Hepatocyte (in vitro differentiated cells): ENCODE results near the gene PDX1. TPM values are rescaled to one million over a fixed set of nuclear protein-coding genes. Genes with fewer than 3 reads are reported as not detected.

Experiments
- DNase-seq: peaks from one replicate; pipeline ENCODE4 v3.0.0-alpha.2; 2016; ENCODE audit warnings: low spot score
- H2AFZ ChIP-seq: fragments of 200-600 bp; sonication (generic); 2 replicates; pipeline ENCODE4 v1.6.0; 2016; ENCODE audit warnings: antibody characterized with exemption, mild to moderate bottlenecking
- H3K27ac ChIP-seq: fragments of 200-600 bp; sonication (generic); 2 replicates; pipeline ENCODE4 v1.5.1; 2016; ENCODE audit warnings: mild to moderate bottlenecking
- H3K27me3 ChIP-seq: fragments of 200-600 bp; sonication (generic); 2 replicates; pipeline ENCODE4 v1.6.1; 2016
- H3K36me3 ChIP-seq: fragments of 200-600 bp; sonication (generic); replicated peaks from 2 replicates; pipeline ENCODE4 v1.5.1; 2016; ENCODE audit warnings: low read depth; ENCODE audit not compliant: insufficient read depth
- H3K4me1 ChIP-seq: fragments of 200-600 bp; sonication (generic); 2 replicates; pipeline ENCODE4 v1.5.1; 2016; ENCODE audit warnings: mild to moderate bottlenecking, moderate library complexity; ENCODE audit not compliant: insufficient read depth
- H3K4me2 ChIP-seq: fragments of 200-600 bp; sonication (generic); 2 replicates; pipeline ENCODE4 v1.6.0; 2016
- H3K4me3 ChIP-seq: fragments of 200-600 bp; sonication (generic); 2 replicates; pipeline ENCODE4 v1.5.1; 2016; ENCODE audit warnings: mild to moderate bottlenecking
- H3K79me2 ChIP-seq: fragments of 200-600 bp; sonication (generic); 2 replicates; pipeline ENCODE4 v1.6.0; 2017; ENCODE audit warnings: mild to moderate bottlenecking
- H3K9me2 ChIP-seq: fragments of 200-600 bp; sonication (generic); replicated peaks from 2 replicates; pipeline ENCODE4 v1.6.0; 2017; ENCODE audit warnings: mild to moderate bottlenecking; ENCODE audit not compliant: insufficient read depth
- H3K9me3 ChIP-seq: fragments of 200-600 bp; sonication (generic); 2 replicates; pipeline ENCODE4 v1.5.1; 2016; ENCODE audit warnings: low read depth, mild to moderate bottlenecking
- H4K20me1 ChIP-seq: fragments of 200-600 bp; sonication (generic); 2 replicates; pipeline ENCODE4 v1.6.0; 2016; ENCODE audit warnings: mild to moderate bottlenecking; ENCODE audit not compliant: insufficient read depth, poor library complexity, severe bottlenecking
- CTCF ChIP-seq: fragments of 200-600 bp; sonication (generic); IDR thresholded peaks from 2 replicates; pipeline ENCODE4 v1.5.1; 2016; ENCODE audit warnings: antibody characterized with exemption, mild to moderate bottlenecking; ENCODE audit not compliant: poor library complexity
- EZH2 ChIP-seq: fragments of 200-600 bp; sonication (generic); IDR thresholded peaks from 2 replicates; pipeline ENCODE4 v1.6.1; 2016; ENCODE audit warnings: antibody characterized with exemption, mild to moderate bottlenecking, borderline replicate concordance
- EZH2phosphoT487 ChIP-seq: fragments of 200-600 bp; sonication (generic); IDR thresholded peaks from one replicate; pipeline ENCODE4 v1.6.1; 2018; ENCODE audit warnings: antibody characterized with exemption, mild to moderate bottlenecking, low read depth, moderate library complexity; ENCODE audit not compliant: unreplicated experiment, severe bottlenecking
- WGBS: methylation state at CpG from one replicate; pipeline ENCODE4 v1.1.6; 2016; ENCODE audit warnings: low lambda C conversion rate; ENCODE audit errors: missing lambda C conversion rate; 5-methylcytosine and 5-hydroxymethylcytosine counted together
- polyA plus RNA-seq: library from polyadenylated mRNA; unstranded; fragments of >200 nt; fragmentation: Nextera tagmentation; extraction: Ambion mirVana; gene quantifications from 2 replicates; pipeline ENCODE4 v1.2.1, GENCODE V29; 2016
- total RNA-seq: library from RNA; depleted of rRNA; stranded (reverse); fragments of >200 nt; gene quantifications from 2 replicates; pipeline ENCODE4 v1.2.3, GENCODE V29; 2014

Gene PDX1
- total and polyA plus RNA-seq, 2 experiments from 2014 or later: 1.3 to 1.8 TPM

GRCh38 chr13:27969866-27970229 is 50.0 kb downstream of the PDX1 start:
- no peaks in the 10 kb centered on the region for H3K9me3 ChIP-seq
- peaks cover 10% of the 10 kb centered on the region for H3K4me1 ChIP-seq
- H3K27me3 ChIP-seq: peaks cover 98% of the 10 kb centered on the region

GRCh38 chr13:27970382-27971235 is 50.8 kb downstream of the PDX1 start:
- Histone ChIP-seq H3K27me3 (peaks cover 98% of the 10 kb centered on the region), H2AFZ (peak overlapping the region; percentile 40), H3K36me3 (no peaks in the 10 kb centered on the region), H4K20me1 (peaks cover 6% of the 10 kb centered on the region), H3K4me2 (peak overlapping the region; percentile 63), H3K9me3 (no peaks in the 10 kb centered on the region), H3K4me1 (peaks cover 10% of the 10 kb centered on the region), H3K4me3 (no peak overlapping the region), H3K27ac (peak overlapping the region; percentile 87), H3K79me2 (peaks cover 43% of the 10 kb centered on the region), H3K9me2 (no peaks in the 10 kb centered on the region)
- WGBS: 14% methylated on average over 51 of the region's 53 CpGs
- TF ChIP-seq CTCF (no peak), EZH2 (peak; percentile 92), EZH2phosphoT487 (peak; percentile 17)
- DNase-seq: no peak

More at GRCh38 chr13:27969866-27970229, 50.0 kb downstream of the PDX1 start:
- no peak overlapping the region for H3K4me3 ChIP-seq
- WGBS: 12% methylated on average over 7 of the region's 7 CpGs
- no peaks in the 10 kb centered on the region for H3K36me3 ChIP-seq
- no peak overlapping the region for H2AFZ ChIP-seq
- peak overlapping the region; percentile 63 for H3K4me2 ChIP-seq
- TF ChIP-seq CTCF: no peak
- TF ChIP-seq EZH2phosphoT487: no peak
- TF ChIP-seq EZH2: no peak
- no peak for DNase-seq
- peaks cover 6% of the 10 kb centered on the region for H4K20me1 ChIP-seq
- H3K79me2 ChIP-seq: peaks cover 51% of the 10 kb centered on the region
- H3K27ac ChIP-seq: peak overlapping the region; percentile 87
- H3K9me2 ChIP-seq: no peaks in the 10 kb centered on the region

GRCh38 chr13:27971236-27971645 is 51.4 kb downstream of the PDX1 start:
- no peaks in the 10 kb centered on the region for H3K36me3 ChIP-seq
- no peak overlapping the region for H3K4me3 ChIP-seq
- H3K9me2 ChIP-seq: no peaks in the 10 kb centered on the region
- H4K20me1 ChIP-seq: peaks cover 6% of the 10 kb centered on the region
- H2AFZ ChIP-seq: no peak overlapping the region
- H3K4me1 ChIP-seq: peaks cover 10% of the 10 kb centered on the region
- peak overlapping the region; percentile 87 for H3K27ac ChIP-seq
- TF ChIP-seq EZH2phosphoT487 (no peak), CTCF (no peak), EZH2 (no peak)
- H3K4me2 ChIP-seq: peak overlapping the region; percentile 63
- 19% methylated on average over 13 of the region's 13 CpGs for WGBS
- peak; percentile 57 for DNase-seq
- peaks cover 38% of the 10 kb centered on the region for H3K79me2 ChIP-seq
- H3K9me3 ChIP-seq: no peaks in the 10 kb centered on the region
- H3K27me3 ChIP-seq: peaks cover 98% of the 10 kb centered on the region
